ENCODE data around the gene PCF11. TPM values are rescaled to one million over a fixed set of nuclear protein-coding genes. Genes with fewer than 3 reads are reported as not detected.
"Not testable (repeated sequence)": the region's sequence is repeated elsewhere in the genome, so short reads cannot be mapped to it uniquely, and the experiment has no call there.

The PCF11 gene
- total RNA-seq, 1 donor from 2014 or later = 26.6 TPM

DNA sequence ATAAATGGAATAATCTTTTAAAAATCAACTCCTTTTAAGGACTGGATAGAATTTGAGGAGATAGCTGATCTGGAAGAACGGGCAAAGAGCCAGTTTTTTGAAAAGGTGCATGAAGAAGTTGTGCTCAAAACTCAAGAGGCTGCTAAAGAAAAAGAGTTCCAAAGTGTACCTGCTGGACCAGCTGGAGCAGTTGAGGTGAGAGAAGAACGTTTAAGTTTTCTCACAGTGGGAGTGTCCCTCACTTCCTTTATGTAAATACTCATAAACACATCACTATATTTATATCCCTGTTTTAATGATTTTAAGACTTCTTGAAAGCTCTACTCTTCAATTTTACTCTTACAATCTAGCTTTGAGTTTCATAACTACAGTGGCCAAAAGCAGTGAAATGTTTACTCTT, 24.9 kb downstream of the PCF11 start:
- DNase-seq (ENCODE audit: low spot score) = no peak
- intact Hi-C loops (cut with DNase I) = no loop called here

DNA sequence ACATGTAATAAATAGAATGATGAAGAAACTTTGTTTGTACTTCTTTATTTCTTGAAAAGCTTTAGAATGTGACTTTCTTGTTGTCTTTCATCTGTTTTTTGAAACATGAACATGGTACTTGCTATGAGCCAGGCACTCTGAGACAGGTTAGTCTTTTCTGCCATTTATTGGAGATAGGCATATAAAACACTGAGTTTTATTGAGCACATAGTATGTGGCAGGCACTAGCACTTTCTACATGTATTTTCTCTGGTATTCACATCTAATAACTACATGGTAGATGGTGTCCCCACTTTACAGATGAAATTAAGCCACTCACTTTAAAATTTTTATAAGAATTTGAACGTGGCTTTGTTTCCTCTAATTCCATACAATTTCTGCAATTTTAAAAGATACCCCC, 28.8 kb downstream of the PCF11 start:
- intact Hi-C loops (cut with DNase I) = no loop called here
- DNase-seq (ENCODE audit: low spot score) = no peak

DNA sequence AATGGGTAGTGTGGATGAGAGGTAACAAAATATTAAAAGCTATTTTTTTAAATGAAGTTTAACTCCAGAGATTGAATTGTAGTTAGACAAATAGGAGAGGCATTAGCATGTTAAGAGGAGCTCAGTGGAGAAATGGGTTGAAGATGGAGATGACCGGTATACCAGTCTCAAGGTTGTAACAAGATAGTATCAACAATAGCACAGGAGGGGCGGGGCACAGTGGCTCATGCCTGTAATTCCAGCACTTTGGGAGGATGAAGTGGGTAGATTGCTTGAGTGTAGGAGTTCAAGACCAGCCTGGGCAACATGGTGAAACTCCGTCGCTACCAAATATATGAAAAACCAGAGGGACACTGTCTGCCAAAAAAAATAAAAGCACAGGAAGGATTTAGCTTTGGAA, 30.5 kb downstream of the PCF11 start:
- no peak for DNase-seq (ENCODE audit: low spot score)
- intact Hi-C loops (cut with DNase I) = no loop called here

DNA sequence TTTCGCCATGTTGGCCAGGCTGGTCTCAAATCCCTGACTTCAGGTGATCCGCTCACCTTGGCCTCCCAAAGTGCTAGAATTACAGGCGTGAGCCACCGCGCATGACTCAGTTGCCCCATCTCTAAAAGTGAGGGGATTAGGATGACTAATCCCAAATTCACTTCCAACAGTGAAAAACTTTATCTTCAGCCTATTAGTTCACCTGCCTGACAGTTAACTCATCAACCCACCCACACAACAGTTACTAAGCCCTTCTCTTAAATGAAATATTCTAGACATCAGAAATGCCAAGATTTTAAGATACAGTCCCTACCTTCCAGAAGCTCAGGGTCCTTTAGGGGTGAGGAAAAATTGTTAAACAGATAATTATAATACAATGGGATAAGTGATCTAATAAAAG, 34.6 kb downstream of the PCF11 start:
- intact Hi-C loops (cut with DNase I) = loop anchor here (5.0 to 10.0 kb wide), 2 partner anchors 117 to 289 kb away; partner anchors contain the start of genes DDIAS, PRCP and RAB30
- no peak for DNase-seq (ENCODE audit: low spot score)

DNA sequence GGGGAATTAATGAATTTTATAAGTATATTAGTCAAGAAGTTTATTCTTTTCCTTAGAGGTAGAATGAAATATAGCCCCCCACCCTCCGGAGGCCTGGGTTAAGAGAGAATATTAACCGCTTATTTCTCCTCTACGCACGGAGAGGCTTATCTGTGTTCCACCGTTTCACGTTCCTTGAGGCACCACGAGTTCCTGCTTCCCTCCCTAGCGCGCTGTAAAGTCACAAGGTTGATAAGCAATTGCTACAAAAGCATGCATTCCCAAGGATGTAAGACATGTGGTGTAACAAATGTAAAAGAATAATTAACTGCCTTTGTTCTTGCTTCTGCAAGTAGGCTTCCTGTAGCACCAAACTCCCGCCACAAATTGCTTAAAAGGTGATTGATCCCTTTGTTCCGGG, 35.1 kb downstream of the PCF11 start:
- intact Hi-C loops (cut with DNase I) = loop anchor here (5.0 to 10.0 kb wide), 2 partner anchors 117 to 290 kb away; partner anchors contain the start of genes DDIAS, PRCP and RAB30
- DNase-seq (ENCODE audit: low spot score) = no peak

DNA sequence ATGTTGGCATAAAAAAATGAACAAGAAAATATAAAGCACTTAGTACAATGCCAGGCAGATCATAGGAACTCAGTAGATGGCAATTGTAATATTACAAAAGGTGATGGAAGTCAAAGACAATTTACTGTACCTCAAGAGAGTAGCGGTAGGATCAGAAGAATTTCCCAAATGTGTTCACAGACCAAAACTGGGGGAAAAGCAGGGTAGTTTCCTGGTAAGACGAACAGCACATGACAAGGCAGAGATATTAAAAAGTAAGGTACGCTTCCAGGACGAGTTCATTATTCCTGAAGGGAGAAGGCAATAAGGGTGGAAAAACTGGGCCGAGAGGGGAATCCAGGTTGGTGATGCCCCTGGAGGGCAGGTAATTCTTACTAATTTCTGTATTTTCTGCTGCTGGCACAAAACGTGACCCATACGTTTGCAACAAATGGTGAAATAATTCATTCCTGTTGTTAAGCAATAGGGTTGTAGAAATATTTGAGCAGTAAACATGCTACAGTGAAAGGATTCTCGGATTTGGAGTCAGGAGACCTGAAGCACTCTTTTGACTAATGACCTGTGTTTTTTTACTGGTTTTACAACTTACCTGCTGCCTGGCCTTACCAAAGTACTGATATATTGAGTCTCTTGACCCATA, 35.8 kb downstream of the PCF11 start:
- intact Hi-C loops (cut with DNase I) = loop anchor here (5.0 to 10.0 kb wide), 2 partner anchors 118 to 290 kb away; partner anchors contain the start of genes DDIAS, PRCP and RAB30
- no peak for DNase-seq (ENCODE audit: low spot score)

DNA sequence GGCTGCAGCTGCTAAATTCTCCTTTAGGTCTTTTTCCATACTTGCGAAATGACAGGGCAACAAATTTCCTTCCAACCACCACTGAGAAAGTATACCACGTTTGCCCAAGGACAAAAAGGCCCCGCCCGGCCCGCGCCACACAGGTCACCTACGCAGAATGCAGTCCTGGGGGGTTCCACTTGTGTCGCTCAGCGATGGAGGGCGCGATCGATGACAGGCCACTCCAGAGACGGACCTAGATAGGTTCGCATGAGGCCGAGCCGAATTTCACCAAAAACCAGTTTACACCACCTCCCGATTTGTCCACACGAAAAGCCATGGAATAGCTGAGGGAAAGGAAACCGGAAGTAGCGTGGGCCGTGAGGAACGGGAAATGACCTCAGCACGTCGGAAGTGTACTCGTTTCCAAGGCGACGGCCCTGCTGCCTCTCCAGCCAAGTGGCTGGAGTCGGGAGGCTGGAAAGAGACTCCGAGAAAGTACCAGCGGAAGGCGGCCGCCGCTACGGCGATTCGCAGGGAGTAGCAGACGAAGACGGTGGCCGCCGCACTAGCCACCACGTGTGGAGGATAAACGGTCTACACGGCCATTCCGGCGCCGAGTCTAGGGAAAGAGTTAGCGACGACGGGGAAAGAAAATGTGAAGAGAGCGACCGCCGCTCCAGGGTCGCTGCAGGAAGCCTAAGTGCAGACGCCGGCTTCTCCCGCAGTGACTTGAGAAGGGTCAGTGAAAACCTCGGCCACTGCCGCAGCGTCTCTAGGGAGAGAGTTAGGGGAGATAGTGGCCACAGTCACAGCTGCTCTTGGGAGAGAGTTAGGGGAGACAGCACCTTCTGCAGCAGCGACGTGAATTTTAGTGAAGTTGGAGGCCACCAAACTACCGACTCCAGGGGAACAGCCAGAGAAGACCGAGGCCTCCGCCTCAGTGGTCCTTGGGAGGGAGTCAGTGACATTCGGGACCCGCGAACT, 36.7 kb downstream of the PCF11 start, which contains the start of gene ANKRD42:
ANKRD42 (plus strand) TSS at position 398 of the 966 bp plus-strand sequence. CDS start 959 bp downstream, outside the sequence.
- DNase-seq (ENCODE audit: low spot score) = peak; percentile 96
- intact Hi-C loops (cut with DNase I) = loop anchor here (2.0 to 10.0 kb wide), 3 partner anchors 37 to 291 kb away; partner anchors contain the start of genes DDIAS, PCF11, PRCP and RAB30

DNA sequence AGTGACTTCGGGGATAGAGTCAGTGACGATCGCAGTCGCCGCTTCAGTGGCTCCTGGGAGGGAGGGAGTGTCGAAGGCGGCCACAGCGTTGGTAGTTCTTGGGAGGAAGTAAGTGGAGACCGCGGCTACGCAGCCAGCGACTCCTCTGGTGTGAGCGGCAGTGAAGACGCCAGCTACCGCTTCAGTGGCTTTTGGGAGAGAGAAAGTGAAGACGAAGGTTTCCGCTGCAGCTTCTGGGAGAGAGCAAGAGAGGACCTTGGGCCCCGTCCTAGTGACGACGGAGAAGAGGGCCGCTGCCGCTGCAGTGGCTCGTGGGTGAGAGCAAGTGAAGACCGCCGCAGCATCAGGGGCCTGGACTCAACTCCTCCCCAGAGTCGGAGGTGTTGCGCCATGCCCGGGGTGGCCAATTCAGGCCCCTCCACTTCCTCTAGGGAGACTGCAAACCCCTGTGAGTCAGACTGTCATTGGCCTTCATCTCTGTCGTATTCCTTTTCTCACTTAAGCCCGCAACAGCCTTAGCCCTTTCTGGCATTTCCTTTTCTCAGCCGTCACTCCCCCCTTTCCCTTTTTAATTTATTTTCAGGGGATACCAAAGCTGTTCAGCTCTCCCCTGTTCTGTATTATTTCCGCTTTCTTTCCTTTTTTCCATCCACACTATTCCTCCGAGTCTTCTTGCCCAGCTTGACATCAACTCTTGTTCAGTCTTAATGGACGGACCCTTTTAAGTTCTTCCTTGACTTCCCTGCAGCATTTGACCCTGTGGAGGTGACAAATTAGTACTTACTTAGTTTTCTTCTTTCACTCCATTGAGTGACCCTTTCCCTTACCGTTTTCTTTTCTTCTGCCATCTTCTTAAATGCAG, 37.6 kb downstream of the PCF11 start:
- intact Hi-C loops (cut with DNase I) = loop anchor here (2.0 to 10.0 kb wide), 3 partner anchors 38 to 292 kb away; partner anchors contain the start of genes DDIAS, PCF11, PRCP and RAB30

DNA sequence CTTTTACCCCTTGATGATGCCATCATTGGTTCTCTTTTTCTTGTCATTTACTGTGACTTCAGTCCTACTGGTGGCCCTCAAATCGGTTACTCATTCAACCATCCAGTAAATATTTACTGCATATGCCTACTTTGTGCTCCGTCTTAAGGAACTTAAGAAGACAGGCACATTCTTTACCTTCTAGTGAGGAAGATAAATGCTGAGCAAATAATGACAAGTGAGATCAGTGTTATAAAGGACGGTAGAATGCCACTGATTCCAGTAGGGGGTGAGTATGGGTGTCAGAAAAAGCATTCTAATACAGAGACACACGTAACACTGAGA, 38.2 kb downstream of the PCF11 start:
- no peak for DNase-seq (ENCODE audit: low spot score)
- intact Hi-C loops (cut with DNase I) = loop anchor here (2.0 to 10.0 kb wide), 2 partner anchors 38 to 120 kb away; partner anchors contain the start of genes PCF11 and RAB30

More for the DNA sequence above, 37.6 kb downstream of the PCF11 start:
- peak; percentile 79 for DNase-seq (ENCODE audit: low spot score)

DNA sequence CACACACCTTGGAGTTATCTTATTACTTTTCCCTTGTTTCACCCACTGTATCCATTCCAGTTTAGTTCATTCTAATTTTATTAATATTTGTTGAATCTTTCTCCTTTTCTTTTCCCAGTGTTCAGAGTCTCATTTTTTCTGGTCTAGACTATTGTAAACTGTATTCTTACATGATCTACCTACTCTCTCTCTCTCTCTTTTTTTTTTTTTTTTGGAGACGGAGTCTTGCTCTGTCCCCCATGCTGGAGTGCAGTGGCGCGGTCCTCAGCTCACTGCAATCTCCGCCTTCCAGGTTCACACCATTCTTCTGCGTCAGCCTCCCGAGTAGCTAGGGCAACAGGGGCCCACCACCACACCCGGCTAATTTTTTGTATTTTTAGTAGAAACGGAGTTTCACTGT, 38.7 kb downstream of the PCF11 start:
- intact Hi-C loops (cut with DNase I) = loop anchor here (2.0 to 10.0 kb wide), 2 partner anchors 39 to 121 kb away; partner anchors contain the start of genes PCF11 and RAB30
- DNase-seq (ENCODE audit: low spot score) = no peak

DNA sequence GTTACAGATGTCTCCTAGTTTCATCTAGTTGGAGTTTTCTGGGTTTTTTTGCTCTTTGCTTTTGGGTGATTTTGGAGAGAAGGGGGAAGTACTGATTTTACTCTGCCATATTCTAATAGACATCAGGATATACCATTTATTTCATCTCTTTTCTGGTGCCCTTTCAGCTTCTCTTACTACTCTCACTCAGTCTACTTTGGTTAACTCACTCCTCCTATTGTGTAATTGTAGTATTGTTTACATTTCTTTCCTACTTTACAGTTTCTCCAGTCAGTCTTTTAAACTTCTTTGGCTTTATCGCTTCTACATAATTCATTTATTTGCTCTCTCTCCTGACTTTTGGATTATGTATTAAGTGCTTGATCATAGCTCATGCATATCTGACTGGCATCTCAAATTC, 43.1 kb downstream of the PCF11 start:
- intact Hi-C loops (cut with DNase I) = no loop called here
- no peak for DNase-seq (ENCODE audit: low spot score)

DNA sequence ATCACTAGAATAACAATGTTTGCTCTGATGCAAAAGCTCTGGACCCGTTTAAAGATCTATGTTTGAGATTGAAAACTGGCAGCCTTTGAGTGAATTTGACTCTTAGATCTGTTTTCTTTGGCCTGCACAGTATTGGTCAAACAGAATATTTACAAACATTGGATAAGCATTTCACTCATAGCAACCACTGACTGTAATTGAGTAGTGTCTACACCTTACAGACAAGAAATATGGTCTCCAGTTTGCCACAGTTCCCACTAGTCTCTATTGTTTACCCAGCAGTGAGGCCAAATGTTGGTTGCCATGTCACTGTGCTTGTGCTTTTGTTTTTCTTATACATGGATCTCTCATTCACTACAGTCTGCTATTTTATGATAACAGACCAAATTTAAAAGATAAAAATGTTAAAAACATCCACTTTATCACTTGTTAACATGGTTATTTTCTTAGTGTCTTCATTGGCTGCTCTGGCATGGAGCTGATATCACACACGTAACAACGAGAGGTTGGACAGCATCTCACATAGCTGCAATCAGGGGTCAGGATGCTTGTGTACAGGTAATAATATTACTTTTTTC, 48.8 kb downstream of the PCF11 start:
- intact Hi-C loops (cut with DNase I) = no loop called here
- DNase-seq (ENCODE audit: low spot score) = no peak

DNA sequence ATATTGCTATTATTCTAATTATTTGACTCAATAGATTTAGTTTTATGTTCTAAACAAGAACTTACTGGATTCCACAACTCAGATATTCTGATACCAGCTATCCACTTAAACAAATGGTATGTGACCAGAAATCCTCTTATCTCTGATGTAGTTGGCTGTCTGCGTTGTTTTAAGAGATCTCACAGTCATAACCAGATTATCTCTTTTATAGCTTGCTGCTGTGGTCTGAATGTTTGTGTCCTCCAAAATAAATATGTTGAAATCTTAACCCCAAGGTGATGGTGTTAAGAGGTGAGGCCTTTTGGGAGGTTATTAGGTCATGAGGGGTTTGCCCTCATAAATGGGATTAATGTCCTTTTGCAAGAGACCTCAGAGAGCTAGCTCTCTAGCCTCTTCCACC, 49.3 kb downstream of the PCF11 start:
- intact Hi-C loops (cut with DNase I) = no loop called here
- no peak for DNase-seq (ENCODE audit: low spot score)

DNA sequence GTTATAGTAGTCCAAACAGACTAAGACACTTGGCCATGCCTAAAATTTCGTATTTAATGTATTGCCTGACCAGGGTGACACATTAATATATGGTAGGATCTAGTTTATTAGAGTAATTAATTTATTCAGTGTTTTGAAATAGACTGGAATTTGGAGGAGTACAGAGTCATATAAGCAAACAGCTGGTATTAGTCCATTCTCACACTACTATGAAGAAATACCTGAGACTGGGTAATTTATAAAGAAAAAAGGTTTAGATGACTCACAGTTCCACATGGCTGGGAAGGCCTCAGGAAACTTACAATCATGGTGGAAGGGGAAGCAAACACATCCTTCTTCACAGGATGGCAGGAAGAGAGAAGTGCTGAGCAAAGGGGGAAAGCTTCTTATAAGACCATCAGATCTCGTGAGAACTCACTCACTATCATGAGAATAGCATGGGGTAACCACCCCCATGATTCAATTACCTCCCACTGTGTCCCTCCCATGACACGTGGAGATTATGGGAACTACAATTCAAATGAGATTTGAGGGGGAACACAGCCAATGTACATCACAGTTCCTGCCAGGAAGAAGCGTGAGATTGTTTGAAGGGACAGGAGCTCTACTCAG, 49.9 kb downstream of the PCF11 start:
- intact Hi-C loops (cut with DNase I); DNase-seq (ENCODE audit: low spot score): not testable (repeated sequence)

DNA sequence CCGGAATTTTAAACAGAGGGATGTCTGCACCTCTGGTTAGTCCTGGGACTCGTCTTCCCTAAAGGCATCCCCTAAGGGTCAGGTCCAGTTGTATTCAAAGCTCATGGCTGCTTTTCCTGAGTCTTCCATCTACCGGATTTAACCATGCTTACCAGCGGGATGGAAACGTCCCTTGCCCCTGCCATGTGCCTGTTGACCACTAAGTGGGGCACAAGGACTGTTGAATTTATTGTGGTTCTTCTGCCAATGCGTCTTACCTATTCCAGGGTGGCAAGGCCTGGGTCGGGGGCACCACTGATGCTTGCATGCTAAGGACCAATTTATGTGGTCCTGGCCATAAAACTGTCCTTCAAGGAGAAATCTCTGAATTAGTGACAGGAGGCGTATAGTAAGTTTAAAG, 62.2 kb downstream of the PCF11 start:
- DNase-seq (ENCODE audit: low spot score) = no peak
- intact Hi-C loops (cut with DNase I) = no loop called here

DNA sequence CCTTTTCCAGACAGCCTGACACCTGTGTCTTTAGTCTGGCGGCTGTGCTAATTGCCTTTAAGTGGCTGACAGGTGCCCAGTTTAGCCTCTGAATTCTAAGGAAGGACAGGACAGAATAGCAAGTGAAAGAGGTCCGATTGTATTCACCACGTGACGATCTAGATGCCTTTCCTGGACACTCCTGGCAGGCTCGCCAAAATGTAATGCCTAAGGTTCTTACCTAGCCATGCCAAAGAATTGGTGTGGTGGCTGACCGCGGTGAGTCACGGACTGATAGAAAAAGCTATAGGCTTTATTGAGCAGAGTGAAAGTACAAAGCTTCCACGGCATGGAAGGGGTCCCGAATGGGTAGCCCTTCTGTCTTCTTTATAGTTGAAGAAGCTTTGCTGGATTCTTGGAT, 63.3 kb downstream of the PCF11 start:
- intact Hi-C loops (cut with DNase I) = no loop called here
- no peak for DNase-seq (ENCODE audit: low spot score)

DNA sequence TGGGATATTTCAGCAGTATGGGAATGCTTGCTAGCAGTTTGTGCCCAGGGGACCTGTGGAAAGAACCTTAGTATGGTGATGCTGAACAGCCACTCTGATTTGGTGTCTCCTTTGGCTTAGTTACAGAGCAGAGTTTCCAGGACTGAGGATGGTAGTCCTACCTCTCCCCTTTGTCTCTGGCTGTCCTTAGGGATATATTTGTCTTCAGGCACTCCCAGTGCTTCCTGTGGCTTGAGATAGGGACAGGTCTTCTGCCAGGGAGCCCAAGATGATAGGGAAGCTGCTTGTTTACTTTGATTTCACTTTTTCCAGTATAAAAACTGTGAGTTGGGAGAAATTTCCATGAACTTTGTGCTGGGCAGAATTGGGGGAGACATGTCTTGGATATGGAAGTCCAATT, 64.8 kb downstream of the PCF11 start:
- intact Hi-C loops (cut with DNase I) = no loop called here
- no peak for DNase-seq (ENCODE audit: low spot score)

DNA sequence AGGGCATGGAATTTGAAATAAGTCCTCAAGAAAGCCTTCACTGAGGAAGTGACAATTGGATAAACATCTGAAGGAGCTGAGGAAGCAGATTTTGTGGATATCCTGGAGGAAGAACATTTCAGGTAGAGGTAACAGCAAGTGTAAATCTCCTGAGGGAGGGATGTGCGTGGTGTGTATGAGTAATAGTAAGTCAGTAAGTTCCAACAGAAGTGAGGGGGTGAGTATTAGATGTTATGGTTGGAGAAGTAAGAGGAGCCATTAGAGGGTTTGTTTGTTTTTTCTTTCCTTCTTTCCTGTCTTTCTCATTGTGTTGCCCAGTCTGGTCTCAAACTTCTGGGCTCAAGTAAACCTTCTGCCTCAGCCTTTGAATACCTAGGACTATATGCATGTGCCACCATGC, 65.6 kb downstream of the PCF11 start:
- intact Hi-C loops (cut with DNase I) = no loop called here

DNA sequence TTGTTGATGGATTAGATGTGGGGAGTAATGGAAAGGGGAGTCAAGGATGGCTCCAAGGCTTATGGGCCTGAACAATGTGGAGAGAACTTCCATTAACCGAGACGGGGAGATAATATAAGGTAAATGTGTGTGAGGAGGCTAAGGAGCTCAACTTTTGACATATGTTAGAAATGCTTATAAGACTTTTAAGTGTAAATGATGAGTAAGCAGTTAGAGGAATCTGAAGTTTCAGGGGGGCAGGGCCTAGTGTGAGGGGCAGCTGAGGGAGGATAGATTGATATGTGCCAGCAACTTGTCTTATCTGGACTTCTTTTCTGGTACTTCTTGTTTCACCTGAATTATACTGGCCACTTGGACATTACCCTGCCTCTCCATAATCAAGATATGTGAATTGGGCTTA, 66.5 kb downstream of the PCF11 start:
- intact Hi-C loops (cut with DNase I) = no loop called here
- DNase-seq (ENCODE audit: low spot score) = no peak

More for the DNA sequence above, 65.6 kb downstream of the PCF11 start:
- no peak for DNase-seq (ENCODE audit: low spot score)

Data from cardiac septum (tissue), 1 donor.